HCT116 (cell line): ENCODE measurements around the gene PLOD1.

Source experiments
- CEBPB ChIP-seq: IDR thresholded peaks from 2 replicates; pipeline ENCODE4 v1.6.1; 2012; ENCODE audit warnings: low read depth
- CTCF ChIP-seq, 3 experiments: fragments of 200-600 bp in 1 of 3; sonication (generic) in 1 of 3; IDR thresholded peaks in 2 of 3; conservative IDR thresholded peaks in 1 of 3; 2 replicates each; pipeline ENCODE4 v1.5.1; 2012 to 2017; ENCODE audit warnings: low read depth in 2 of 3, low read length in 2 of 3, antibody characterized with exemption in 1 of 3, borderline replicate concordance in 1 of 3, control low read depth in 1 of 3, mild to moderate bottlenecking in 1 of 3, mixed read lengths in 1 of 3, mixed run types in 1 of 3, moderate library complexity in 1 of 3; ENCODE audit not compliant: insufficient read depth in 1 of 3
- EGR1 ChIP-seq: IDR thresholded peaks from 2 replicates; pipeline ENCODE4 v1.6.1; 2012; ENCODE audit warnings: low read depth
- EZH2 ChIP-seq: fragments of 200-600 bp; sonication (generic); IDR thresholded peaks from 2 replicates; pipeline ENCODE4 v1.6.1; 2017; ENCODE audit warnings: antibody characterized with exemption, mixed run types
- EZH2phosphoT487 ChIP-seq: fragments of 200-600 bp; IDR thresholded peaks from 2 replicates; pipeline ENCODE4 v1.6.1; 2018; ENCODE audit warnings: antibody characterized with exemption, borderline replicate concordance
- FOSL1 ChIP-seq: IDR thresholded peaks from 2 replicates; pipeline ENCODE4 v1.6.1; 2012; ENCODE audit warnings: low read depth
- JUND ChIP-seq: IDR thresholded peaks from 2 replicates; pipeline ENCODE4 v1.6.1; 2012
- POLR2A ChIP-seq: IDR thresholded peaks from 2 replicates; pipeline ENCODE4 v1.7.0; 2011; ENCODE audit warnings: borderline replicate concordance; ENCODE audit not compliant: insufficient read depth, insufficient read length; ENCODE audit errors: extremely low read depth
- POLR2AphosphoS5 ChIP-seq: IDR thresholded peaks from 2 replicates; pipeline ENCODE4 v1.6.1; 2011; ENCODE audit warnings: mild to moderate bottlenecking, low read depth, low read length, moderate library complexity
- RAD21 ChIP-seq: IDR thresholded peaks from 2 replicates; pipeline ENCODE4 v1.6.1; 2012; ENCODE audit warnings: low read depth, mild to moderate bottlenecking
- TCF7L2 ChIP-seq: IDR thresholded peaks from 2 replicates; pipeline ENCODE4 v1.7.0; 2011; ENCODE audit warnings: borderline replicate concordance, inconsistent platforms; ENCODE audit not compliant: insufficient read depth, insufficient read length; ENCODE audit errors: extremely low read depth
- YY1 ChIP-seq: IDR thresholded peaks from 2 replicates; pipeline ENCODE4 v1.6.1; 2011; ENCODE audit warnings: low read length, low read depth, moderate library complexity, mild to moderate bottlenecking; ENCODE audit not compliant: insufficient replicate concordance; ENCODE audit errors: extremely low read depth

GRCh38 chr1:11930571-11931445 lies 3.7 kb upstream of the PLOD1 start:
- TF ChIP-seq FOSL1 (no peak), CTCF (IDR thresholded peaks at IDR 0.05 in 2 of 3, conservative IDR thresholded peaks at IDR 0.05 in 1 of 3; ENCODE audit: borderline replicate concordance in 1 of 3, insufficient read depth in 1 of 3, low read depth in 2 of 3, low read length in 2 of 3) (no peak), POLR2A (no peak), POLR2AphosphoS5 (no peak), RAD21 (no peak), TCF7L2 (no peak), JUND (no peak), YY1 (no peak), EGR1 (no peak), EZH2phosphoT487 (no peak), EZH2 (no peak), CEBPB (no peak)
